Panc1 (cell line): ENCODE measurements around the gene LINC00305.

Experiments
- TF ChIP-seq, protein P1 (sequence below): fragments of 450-650 bp; IDR thresholded peaks from 2 replicates; pipeline ENCODE4 v1.5.1; 2017; ENCODE audit warnings: mild to moderate bottlenecking
- TF ChIP-seq, protein P2 (sequence below), 2 experiments: IDR thresholded peaks; 2 replicates each; pipeline ENCODE4 v1.6.1; 2011 to 2012; ENCODE audit warnings: low read depth in 2 of 2, control low read depth in 1 of 2, low read length in 1 of 2, mild to moderate bottlenecking in 1 of 2, moderate library complexity in 1 of 2; ENCODE audit not compliant: insufficient read depth in 1 of 2

DNA sequence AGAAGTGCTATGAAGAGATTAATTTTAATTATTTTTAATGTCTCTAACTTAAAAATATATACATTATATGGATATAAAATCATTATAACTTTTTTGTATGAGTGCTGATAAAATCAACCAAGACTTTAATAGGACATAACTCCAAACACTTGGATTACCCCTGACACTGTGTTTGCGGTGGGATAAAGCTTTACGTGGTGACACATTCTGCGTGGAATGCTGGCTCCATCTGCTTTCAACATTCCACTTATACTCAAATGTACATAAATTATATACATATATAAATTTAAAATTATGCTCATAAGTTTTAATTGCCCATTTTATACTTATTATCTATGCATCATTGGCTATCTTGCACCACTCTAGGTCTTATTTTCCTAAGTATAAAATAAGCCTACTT, 30.5 kb downstream of the LINC00305 start:
- TF ChIP-seq, protein P1, sequence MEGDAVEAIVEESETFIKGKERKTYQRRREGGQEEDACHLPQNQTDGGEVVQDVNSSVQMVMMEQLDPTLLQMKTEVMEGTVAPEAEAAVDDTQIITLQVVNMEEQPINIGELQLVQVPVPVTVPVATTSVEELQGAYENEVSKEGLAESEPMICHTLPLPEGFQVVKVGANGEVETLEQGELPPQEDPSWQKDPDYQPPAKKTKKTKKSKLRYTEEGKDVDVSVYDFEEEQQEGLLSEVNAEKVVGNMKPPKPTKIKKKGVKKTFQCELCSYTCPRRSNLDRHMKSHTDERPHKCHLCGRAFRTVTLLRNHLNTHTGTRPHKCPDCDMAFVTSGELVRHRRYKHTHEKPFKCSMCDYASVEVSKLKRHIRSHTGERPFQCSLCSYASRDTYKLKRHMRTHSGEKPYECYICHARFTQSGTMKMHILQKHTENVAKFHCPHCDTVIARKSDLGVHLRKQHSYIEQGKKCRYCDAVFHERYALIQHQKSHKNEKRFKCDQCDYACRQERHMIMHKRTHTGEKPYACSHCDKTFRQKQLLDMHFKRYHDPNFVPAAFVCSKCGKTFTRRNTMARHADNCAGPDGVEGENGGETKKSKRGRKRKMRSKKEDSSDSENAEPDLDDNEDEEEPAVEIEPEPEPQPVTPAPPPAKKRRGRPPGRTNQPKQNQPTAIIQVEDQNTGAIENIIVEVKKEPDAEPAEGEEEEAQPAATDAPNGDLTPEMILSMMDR, result no peak
- TF ChIP-seq, protein P2, sequence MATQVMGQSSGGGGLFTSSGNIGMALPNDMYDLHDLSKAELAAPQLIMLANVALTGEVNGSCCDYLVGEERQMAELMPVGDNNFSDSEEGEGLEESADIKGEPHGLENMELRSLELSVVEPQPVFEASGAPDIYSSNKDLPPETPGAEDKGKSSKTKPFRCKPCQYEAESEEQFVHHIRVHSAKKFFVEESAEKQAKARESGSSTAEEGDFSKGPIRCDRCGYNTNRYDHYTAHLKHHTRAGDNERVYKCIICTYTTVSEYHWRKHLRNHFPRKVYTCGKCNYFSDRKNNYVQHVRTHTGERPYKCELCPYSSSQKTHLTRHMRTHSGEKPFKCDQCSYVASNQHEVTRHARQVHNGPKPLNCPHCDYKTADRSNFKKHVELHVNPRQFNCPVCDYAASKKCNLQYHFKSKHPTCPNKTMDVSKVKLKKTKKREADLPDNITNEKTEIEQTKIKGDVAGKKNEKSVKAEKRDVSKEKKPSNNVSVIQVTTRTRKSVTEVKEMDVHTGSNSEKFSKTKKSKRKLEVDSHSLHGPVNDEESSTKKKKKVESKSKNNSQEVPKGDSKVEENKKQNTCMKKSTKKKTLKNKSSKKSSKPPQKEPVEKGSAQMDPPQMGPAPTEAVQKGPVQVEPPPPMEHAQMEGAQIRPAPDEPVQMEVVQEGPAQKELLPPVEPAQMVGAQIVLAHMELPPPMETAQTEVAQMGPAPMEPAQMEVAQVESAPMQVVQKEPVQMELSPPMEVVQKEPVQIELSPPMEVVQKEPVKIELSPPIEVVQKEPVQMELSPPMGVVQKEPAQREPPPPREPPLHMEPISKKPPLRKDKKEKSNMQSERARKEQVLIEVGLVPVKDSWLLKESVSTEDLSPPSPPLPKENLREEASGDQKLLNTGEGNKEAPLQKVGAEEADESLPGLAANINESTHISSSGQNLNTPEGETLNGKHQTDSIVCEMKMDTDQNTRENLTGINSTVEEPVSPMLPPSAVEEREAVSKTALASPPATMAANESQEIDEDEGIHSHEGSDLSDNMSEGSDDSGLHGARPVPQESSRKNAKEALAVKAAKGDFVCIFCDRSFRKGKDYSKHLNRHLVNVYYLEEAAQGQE (IDR thresholded peaks at IDR 0.05; ENCODE audit: insufficient read depth in 1 of 2, low read depth in 2 of 2, low read length in 1 of 2), result no peak
